GM10266 (cell line): Measurements from ENCODE around the gene TMEM213.

Experiments
- DNase-seq: peaks from one replicate; pipeline ENCODE4 v3.0.0; 2012; ENCODE audit errors: extremely low spot score
- TF ChIP-seq, protein P1 (sequence below): IDR thresholded peaks from 2 replicates; pipeline ENCODE4 v1.5.1; 2012; ENCODE audit warnings: mild to moderate bottlenecking, low read depth; ENCODE audit not compliant: control insufficient read depth, insufficient read depth; ENCODE audit errors: missing control alignments

Gene TMEM213

DNA sequence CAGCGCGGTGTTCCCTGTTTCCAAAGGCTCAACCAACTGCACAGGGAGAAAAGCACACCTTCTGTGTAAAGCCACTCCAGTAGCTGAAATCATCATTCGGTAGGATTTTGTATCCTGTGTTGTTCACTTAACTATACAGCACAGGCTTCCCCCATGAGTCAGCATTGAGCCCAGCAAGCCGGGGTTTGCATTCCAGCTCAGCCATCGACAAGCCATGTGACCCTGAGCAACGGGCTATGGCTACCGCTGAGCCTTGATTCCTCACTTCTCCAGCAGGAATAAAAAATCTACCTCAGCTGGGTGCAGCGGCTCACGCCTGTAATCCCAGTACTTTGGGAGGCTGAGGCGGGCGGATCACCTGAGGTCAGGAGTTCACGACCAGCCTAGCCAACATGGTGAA is 44.3 kb downstream of the TMEM213 start:
- no peak for DNase-seq
- TF ChIP-seq, protein P1, sequence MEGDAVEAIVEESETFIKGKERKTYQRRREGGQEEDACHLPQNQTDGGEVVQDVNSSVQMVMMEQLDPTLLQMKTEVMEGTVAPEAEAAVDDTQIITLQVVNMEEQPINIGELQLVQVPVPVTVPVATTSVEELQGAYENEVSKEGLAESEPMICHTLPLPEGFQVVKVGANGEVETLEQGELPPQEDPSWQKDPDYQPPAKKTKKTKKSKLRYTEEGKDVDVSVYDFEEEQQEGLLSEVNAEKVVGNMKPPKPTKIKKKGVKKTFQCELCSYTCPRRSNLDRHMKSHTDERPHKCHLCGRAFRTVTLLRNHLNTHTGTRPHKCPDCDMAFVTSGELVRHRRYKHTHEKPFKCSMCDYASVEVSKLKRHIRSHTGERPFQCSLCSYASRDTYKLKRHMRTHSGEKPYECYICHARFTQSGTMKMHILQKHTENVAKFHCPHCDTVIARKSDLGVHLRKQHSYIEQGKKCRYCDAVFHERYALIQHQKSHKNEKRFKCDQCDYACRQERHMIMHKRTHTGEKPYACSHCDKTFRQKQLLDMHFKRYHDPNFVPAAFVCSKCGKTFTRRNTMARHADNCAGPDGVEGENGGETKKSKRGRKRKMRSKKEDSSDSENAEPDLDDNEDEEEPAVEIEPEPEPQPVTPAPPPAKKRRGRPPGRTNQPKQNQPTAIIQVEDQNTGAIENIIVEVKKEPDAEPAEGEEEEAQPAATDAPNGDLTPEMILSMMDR: no peak

DNA sequence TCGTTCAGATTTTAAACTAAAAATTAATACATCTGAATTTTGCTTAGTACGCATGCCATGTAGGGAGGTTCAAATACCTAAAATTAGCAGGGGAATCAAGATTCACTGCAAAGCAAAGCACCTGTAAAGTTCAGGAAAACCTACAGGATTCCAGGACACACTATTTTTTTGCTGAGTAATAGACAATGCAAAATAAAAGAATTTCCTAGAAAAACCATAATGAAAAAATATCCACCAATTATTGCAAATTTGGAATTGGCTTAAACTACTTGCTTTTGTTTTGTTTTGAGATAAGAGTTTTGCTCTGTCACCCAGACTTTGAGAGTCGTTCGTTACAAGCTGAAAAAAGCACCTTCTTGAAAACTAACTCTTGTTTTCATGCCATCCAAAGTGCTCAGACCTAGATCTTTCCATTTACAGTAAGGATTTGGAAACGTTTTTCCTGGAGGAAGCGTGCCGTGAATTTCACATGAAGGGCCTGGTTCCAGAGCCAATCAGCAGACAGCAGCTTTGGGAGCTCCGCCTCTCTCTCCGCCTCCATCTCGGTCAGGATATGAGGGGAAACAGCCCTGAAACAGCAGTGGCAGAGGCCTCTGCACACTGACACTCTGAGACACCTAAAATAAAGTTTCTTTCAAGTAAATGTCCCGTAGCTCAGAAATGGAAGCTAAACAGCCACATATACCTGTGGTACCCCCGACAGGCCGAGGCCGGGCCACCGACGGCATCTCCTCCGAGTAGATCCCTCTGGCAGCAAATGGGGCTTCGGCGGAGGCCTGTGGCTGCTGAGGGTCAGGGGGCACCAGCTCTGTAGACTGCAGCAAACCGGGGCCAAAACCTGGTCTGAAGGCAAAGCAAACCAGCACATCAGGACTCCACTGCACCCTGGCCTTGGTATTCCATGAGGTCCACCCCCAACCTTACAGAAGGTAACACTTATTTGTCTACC is 46.1 kb downstream of the TMEM213 start:
- DNase-seq: no peak
- TF ChIP-seq, protein P1: no peak

DNA sequence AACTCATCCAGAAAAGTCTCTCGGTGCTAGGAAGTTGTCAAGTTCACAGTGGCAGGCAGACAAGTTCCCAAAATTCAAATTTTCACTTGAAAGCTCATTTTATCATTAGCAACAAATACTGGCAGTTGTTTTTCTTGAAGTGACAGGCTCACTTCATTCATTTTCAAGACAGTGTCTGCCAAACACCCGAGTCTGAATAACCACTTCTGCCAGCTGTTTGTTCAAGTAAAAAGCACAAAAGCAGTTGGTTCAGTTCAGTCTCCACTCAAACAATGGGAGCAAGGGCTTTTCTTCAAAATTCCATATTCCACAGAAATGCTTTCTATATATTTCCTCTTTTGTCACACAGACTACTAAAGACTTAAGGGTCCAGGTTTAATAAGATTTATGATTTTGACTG is 47.9 kb downstream of the TMEM213 start:
- TF ChIP-seq, protein P1: no peak
- DNase-seq: no peak

DNA sequence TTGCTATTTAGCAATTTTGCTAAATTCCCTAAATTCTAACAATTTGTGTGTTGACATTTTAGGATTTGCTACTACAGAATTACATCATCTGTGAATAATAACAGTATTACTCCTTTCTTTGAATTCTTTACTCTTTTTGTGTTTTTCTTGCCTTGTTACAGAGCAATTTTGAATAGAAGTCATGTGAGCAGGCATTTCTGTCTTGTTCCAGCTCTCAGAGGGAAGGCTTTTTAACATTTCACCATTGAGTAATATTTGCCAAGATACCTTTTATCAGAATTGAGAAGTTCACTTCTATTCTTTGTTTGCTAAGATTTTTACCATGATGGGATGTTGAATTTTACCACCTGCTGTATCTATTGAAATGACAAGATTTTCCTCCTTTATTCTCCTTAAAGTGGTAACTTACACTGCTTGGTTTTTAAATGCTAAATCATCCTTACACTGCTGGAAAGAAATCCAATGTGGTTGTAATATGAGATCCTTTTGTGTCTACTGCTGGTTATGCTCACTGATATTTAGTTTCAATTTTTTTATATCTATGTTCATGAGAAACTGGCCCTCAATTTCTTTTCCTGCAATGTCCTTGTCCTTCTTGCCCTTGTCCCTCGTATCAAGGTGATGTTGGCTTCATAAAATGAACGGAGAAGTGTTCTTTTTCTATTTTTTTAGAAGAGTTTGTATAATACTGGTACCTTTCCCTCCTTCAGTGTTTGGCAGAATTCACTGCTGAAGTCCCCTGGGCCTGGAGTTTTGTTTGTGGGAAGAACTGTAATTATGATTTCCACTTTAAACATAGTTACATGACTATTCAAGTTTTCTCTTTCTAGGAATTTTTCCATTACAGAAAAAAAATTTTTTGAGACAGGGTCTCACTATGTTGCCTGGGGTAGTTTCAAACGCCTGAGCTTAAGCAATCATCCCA is 50.5 kb downstream of the TMEM213 start:
- TF ChIP-seq, protein P1: no peak
- no peak for DNase-seq

DNA sequence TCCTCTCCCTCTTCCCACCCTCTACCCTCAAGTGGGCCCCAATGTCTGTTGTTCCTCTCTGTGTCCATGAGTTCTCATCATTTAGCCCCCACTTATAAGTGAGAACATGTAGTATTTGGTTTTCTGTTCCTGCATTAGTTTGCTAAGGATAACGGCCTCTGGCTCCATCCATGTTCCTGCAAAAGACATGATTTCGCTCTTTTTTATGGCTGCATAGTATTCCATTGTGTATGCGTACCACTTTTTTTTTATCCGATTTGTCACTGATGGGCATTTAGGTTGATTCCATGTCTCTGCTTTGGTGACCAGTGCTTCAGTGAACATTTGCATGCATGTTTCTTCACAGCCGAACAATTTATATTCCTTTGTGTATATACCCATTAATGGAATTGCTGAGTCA is 51.9 kb downstream of the TMEM213 start:
- TF ChIP-seq, protein P1: no peak

DNA sequence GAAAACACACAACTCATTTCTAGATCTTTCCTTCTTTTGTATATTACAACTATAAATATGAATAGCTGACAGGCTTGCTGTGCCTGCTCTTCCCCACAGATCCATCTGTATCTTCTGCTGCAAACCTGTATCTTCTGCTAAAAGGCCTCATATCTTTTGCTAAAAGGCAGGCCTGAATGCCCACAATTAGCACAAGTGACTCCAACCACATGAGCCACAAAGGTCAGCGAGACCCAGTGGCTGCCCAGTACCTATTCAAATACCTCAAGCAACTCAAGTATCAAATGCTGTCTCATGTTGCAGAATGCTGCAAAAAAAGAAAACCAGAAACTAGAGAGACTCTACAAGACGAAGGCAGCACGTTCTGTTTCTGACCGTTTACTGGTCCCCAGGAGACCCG is 54.7 kb downstream of the TMEM213 start:
- no peak for DNase-seq
- TF ChIP-seq, protein P1: no peak

More for the DNA sequence above, 51.9 kb downstream of the TMEM213 start:
- DNase-seq: no peak

DNA sequence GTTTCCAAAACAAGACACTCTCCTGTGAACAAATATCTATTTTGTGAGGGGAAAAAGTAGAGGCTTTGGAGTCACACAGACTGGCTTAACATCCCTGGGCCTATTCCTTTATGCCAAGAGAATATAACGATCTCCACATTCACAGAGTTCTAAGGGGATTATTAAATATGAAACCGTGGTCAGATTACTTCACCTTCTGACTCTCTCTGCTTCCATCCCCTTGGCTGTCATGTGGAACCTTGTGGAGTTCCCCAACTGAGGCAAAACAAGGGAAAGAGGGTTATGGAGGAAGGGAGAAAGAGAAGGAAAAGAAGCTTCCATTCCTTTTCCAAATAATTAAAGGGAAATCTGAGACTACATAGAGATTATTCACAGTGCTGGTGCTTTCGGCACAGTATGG is 55.7 kb downstream of the TMEM213 start:
- TF ChIP-seq, protein P1: no peak
- no peak for DNase-seq
